Smooth muscle cell of the brain vasculature (primary cell): ENCODE data around the gene RASA3.
"Not testable (repeated sequence)": the region's sequence is repeated elsewhere in the genome, so short reads cannot be mapped to it uniquely, and the experiment has no call there.

Experiments used
- DNase-seq: peaks from one replicate; pipeline ENCODE4 v3.0.0-alpha.2; 2012; ENCODE audit warnings: low read depth, low spot score

The RASA3 gene

DNA sequence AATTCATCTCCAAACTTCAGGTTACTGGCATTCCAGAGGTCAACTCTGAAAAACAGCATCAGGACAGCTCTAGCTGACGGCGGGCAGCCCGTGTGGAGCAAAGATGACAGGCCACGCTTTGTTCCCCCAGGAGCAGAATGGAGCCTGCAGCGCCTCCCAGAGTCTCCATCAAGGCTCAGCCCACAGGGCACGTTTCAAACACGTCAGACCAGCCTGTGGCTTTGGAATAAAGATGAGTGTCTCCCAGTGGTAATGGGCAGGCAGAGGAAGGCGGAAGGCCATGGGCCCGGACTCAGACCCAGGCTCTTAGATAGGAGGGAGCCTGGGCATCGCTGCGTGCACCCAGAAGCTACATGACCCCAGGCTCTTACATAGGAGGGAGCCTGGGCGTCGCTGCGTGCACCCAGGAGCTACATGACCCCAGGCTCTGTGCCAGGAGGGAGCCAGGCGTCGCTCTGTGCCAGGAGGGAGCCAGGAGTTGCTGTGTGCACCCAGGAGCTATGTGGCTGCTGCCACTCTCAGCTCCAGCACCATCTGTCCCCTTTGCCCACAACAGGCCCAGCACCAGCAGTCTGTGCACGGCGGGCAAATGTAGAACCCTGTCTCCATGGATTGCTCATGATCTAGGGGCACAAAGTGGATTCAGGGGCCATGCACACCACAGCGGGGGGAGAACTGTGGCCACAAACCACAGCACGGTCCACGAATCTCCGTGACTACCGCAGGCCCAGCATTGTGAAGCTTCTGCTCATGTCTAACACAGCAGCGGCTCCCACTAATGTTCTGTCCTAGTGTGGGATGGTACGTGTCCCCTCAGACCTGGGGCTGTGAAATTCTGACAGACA is 110.7 kb downstream of the RASA3 start:
- no peak for DNase-seq

DNA sequence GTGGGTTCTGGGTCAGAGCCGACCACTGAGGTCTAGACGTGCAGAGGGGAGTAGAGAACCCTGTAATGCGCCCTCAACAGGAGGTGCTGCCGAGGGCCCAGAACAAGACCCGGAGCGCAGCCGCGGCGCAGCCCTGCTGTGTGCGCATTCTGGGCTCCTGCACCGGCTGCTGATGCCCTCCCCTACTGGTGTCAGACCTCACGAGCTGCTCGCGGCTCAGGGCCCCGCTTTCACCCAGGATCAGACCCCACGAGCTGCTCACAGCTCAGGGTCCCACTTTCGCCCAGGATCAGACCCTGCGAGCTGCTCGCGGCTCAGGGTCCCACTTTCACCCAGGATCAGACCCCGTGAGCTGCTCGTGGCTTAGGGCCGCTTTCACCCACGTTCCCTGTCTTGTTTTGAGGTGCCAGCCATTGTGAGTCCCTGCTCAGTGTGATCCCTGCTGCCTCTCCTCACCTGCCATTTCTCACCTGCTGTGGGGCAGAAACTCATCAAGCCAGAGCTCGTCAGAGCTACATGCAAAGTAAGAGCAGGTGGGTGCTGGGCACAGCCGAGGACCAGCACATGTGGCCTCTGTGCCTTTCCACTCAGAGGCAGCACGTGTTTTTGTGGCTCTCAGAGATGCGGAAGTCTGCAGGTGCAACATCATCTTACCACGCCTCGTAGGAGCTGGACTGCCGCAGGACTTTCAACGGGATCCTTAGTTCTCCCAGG is 111.5 kb downstream of the RASA3 start:
- no peak for DNase-seq

DNA sequence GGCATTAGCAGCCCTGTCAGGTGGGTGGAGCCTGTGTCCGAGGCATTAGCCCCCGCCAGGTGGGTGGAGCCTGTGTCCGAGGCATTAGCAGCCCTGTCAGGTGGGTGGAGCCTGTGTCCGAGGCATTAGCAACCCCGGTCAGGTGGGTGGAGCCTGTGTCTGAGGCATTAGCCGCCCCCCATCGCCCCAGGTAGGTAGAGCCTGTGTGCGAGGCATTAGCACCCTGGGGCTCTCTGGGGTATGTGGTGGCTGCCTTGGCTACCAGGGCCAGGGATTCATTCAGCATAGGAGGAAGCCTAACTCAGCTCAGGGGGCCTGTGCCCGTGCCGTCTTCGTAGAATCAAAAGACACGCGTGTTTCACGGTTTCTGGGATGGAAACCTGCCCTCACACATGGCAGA is 112.3 kb downstream of the RASA3 start:
- DNase-seq: not testable (repeated sequence)

DNA sequence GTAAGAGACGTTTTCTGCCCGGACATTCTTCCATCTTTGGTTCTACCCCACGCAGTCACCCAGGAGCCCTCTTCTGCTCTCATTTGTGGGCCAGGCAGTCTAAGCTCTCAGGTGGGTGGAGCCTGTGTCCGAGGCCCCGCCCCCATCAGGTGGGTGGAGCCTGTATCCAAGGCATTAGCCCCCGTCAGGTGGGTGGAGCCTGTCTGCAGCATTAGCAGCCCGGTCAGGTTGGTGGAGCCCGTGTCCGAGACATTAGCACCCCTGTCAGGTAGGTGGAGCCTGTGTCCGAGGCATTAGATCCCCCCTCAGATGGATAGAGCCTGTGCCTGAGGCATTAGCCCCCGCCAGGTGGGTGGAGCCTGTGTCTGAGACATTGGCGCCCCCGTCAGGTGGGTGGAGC is 113.1 kb downstream of the RASA3 start:
- DNase-seq: no peak

DNA sequence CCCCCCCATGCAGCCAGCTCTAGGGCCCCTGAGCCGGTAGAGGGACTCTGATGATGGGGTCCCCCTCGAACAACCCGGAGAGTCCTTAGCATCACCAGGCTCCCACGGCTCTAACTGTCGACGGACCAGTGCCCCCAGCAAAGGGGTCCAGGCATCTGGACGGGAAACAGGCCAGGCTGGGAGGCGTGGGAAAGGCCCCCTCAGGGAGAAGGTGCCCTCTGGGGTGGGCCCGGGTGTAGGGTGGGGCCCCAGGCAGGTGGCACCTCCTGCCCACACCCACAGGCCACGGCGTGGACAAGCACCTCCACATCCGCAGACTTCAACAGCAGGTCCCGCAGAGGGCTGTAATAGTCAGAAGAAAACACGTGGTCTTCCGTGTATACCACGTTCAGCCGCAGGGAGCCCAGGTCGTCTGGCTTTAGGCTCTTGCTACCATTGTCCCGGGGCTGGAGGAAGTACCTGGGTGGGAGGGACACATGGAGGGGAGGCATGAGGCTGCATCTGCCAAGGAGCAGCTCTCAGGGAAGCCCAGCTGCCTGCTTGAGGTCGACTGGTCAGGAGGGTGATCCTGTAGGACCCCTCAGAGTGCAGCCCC is 113.9 kb downstream of the RASA3 start:
- DNase-seq: no peak

DNA sequence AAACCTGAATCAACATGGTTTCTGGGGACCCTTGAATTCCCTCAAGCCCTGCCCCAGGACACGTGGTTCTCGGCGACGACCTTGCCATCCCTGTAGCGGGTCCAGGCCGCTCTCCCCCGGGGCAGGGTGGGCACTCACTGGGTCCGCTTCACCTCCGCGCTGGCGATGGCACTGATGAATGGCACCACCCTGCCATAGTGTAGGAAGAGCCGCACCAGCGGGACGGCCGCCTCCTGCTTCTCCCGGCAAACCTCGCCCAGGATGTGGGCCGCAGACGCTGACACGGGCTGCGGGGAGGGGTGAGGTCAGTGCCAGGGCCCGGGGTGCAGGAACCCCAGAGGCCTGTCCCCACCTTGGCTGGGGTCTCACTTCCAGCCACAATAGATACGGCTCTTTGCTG is 114.5 kb downstream of the RASA3 start:
- no peak for DNase-seq

DNA sequence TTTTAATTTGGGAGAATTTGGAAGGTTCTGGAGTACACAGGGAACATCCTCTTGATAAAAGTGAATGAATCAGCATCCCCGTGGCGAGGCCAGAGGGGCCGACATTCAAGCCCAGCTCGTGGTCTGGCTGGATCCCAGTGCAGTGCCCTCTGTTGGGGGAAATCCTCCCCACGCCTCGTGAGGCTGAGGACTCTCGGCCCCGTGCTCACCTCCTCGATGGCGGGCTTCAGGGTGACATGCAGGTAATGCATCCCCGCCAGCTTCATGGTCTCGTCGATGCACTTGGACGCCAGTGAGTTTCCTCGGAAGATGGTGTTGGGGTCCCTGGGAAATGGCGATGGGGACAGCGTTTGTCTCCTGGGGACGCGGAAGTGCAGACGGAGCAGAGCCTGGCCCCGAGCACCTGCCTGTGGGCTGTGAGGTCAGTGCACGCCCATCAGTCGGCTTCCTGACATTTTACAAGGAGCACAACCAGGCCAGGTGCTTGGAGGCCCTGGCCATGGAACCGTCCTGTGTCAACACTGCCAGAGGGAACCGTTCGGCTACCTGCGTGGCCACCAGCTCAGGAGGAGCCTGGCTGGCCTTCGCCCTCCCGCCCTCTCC is 115.3 kb downstream of the RASA3 start:
- no peak for DNase-seq

DNA sequence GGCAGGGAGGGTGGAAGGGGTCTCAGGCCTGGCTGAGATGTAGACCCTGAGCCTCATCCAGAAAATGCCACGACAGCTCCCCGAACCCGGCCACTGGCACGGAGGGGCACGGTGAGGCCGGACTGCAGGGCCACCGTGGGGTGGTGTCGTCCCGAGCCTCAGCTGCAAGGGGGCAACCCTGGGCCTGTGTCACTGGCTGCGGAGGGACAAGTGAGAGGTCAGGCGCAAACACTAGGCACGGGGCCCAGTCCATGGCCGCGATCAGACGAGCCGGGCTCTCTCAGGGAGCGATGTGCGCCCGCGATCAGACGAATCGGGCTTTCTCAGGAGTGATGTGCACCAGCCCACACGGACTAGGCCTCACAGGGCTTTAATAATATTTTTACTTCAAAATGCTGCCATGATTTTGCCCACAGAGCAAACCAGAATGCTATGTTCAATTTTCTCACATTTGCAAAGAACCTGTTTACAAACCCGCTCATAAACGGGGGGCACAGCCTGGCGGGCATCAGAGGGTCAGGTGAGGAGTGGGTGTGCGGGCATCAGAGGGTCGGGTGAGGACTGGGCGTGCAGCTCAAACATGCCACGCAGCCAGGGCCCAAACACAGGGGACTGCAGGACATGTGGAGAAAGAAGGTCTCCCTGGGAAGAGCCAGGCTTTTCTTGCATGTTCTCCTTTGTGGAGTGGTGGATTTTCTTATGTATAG is 115.9 kb downstream of the RASA3 start:
- no peak for DNase-seq

DNA sequence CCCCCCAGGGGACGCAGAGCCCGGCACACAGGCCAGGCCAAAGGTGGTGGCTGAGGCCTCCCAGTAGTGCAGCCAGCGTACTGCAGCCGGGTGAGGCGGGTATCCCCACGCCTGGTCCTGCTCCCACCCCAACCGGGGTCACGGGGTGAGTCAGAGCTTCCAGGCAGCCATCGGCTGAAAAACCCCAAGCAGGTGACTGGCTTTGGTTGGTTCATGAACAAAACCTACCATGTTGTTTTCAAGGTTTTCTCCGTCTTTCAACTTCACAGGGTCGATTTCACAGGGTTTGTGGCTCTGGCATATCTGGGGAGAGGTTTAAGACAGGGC is 116.5 kb downstream of the RASA3 start:
- DNase-seq: no peak

DNA sequence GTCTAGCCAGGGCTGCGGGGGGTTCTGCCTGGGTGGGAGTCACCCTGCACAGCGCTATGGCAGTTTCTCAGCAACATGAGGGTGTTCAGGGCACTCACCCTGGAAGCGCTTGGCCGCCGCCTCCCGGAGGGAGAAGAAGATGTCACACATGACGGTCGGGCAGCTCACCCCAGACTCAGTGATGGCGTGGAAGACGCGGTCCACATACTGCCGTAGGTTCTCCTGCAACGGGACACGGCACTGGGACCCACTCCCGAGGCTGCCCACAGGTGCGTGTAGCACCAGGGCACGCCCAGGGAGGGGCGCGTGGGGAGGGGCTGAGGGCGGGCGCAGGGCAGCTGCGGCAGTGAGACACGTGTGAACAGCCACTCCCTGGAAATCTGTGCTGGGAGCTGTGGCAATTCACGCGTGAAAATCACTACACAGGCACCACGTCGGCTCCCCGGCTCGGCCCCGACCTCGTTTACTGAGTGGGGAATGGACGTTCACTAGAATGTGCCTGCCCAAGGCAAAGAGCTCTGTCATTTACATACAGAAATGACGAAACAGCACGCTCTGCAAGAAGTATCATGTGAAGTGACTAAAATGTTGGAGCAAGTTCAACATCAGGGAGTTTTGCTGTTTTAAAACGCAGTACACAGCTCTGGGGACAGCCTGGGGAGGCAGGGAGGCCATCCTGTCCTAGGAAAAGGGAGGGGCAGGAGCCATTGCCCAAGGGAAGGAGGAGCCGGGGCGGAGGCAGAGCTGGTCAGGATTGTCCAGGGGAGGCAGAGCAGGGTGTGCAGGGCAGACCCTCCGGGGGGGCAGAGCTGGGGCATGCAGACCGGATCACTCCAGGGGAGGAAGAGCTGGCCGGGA is 117.1 kb downstream of the RASA3 start:
- no peak for DNase-seq

DNA sequence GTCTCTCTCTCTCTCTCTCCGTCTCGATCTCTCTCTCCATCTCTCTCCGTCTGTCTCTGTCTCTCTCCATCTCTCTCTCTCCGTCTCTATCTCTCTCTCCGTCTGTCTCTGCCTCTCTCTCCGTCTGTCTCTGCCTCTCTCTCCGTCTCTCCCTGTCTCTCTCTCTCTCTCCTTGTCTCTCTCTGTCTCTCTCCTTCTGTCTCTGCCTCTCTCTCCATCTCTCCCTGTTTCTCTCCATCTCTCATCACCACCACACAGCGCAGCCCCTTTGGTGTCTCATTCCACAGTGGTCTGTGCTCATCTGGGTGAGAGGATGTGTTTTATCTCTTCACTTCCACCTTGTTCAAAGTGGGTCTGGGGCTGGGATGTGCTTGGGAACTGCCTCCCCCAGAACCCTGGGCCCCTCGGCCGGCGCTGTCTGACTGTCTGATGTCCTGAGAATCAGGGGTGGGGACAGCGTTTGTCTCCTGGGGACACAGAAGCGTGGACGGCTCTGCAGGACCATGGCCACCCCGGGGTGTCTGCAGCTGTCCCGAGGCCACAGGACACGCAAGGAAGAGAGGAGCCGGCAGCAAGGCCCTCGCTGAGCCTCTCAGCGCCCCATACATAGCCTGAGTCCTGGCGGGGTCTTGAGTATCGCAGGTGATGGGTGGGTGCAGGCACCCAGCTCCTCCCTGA is 118.3 kb downstream of the RASA3 start:
- DNase-seq: no peak

DNA sequence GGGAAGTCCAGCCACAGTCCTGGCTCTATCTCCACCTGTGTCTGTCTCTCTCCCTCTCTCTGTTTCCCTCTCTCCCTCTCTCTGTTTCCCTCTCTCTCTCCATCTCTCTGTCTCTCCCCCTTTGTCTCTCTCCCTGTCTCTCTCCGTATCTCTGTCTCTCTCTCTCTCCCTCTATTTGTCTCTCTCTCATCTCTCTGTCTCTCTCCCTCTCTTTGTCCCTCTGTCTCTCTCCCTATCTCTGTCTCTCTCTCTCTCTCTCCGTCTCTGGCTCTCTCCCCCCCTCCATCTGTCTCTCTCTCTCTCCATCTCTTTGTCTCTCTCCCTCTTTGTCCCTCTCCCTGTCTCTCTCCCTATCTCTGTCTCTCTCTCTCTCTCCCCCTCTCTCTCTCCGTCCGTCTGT is 119.1 kb downstream of the RASA3 start:
- no peak for DNase-seq

DNA sequence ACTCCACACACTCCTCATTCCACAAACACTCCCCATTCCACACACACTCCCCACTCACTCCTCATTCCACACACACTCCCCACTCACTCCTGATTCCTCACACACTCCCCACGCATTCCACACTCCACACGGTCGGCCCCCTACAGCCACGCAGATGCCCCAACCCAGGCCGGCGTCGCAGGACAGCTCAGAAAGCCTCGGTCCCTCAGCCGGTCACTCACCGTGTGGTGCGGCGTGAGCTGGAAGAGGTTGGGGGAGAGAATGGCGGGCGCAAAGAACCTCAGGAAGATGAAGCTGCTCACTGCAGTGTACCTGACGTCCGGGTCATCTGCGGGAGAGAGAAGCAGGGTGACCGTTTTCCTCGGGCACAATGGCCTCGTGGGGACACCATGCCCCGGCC is 119.5 kb downstream of the RASA3 start:
- no peak for DNase-seq

DNA sequence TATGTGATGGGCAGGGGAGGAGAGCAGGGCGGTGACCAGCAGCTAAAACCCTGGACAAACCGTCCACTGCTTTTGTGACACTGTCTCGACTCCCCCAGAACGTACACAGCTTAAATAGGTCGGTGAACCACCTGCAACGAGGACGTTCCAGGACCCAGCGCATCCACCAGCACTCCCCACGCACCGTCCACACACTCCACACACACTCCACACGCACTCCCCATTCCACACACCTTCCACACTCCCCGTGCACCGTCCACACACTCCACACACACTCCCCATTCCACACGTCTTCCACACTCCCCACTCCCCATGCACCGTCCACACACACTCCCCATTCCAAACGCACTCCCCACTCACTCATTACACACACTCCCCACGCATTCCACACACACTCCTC is 120.3 kb downstream of the RASA3 start:
- no peak for DNase-seq

DNA sequence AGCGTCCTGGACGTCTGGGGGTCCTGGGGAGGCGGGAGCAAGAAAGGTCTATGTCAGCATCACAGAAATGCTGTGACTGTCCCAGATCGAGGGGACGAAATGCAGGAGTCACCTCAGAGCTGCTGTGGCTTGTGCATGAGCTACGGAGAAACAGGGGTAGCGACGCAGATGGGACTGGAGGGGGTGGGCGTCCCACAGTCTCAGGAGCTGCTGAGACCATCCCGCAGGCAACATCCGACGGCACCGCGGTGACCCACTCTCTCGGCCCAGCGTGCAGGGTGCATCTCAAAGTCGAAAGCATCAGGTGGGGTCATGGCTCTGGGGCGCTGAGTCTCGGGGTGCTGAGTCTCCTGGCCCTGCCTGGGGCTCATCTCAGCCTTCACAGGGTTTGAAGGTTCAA is 121.2 kb downstream of the RASA3 start:
- no peak for DNase-seq

DNA sequence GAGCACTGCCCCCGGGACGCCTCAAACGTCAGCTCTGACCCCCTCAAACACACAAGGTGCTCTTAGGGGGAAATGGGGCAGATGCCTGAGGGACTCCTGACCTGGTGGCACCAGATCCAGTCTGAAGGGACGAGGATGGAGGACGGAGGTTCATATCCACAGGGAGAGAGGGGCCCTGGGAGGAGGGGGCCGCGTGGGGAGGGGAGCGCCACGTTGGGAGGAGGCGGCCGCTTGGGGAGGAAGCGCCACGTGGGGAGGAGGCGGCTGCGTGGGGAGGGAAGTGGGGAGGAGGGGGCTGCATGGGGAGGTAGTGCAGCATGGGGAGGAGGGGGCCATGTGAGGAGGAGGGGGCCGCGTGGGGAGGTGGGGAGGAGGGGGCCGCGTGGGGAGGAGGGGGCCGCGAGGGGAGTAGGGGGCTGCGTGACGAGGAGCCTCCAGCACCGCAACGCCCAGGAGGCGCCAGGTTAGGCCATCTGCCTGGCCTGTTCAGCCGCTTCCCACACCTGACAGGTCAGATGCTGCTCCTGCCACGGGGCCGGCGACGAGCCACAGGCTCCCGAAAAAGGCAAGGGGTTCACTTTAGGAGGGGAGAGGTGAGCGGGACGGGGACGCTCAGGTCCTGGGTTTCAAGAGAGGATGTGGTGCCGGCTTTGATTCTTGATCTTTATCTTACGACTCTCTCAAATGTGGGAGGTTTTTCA is 121.9 kb downstream of the RASA3 start:
- DNase-seq: no peak

DNA sequence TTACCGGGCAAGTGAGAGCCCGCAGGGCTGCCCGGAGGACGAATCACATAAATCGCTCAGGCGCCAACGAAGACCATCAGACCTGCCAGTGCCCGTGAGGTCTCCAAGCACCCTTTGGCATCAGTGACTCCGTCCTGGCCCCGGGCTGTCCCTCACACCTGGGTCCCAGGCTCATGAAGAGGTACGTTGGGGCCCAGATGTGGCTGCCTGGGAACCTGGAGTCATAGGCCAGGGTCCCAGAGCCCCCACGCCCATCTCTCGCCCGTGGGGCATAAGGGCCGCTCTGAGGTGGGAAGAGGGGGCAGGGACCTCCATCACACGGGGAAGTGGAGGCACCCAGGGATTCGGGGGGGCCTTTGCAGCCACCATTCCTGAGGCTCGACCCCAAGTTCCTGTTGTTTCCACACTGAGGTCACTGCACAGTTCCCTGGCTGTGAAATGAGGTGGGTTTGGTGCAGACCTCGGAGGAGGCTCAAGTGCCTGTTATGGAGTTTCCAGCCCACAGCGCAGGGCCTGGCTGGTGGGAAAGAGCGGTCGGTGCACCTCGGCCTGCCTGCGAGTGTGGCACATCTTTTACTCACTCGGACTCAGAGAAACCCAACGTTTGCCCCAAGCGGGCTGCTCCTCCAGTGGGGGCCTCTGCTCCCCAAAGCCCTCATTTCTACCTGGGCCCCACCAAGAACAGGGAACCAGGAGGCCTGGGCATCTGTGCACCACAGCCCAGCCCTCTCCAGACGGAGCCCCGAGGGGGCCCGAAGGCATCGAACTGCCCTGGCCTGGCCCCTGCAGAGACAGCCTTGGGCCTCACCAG is 122.6 kb downstream of the RASA3 start:
- DNase-seq: no peak

DNA sequence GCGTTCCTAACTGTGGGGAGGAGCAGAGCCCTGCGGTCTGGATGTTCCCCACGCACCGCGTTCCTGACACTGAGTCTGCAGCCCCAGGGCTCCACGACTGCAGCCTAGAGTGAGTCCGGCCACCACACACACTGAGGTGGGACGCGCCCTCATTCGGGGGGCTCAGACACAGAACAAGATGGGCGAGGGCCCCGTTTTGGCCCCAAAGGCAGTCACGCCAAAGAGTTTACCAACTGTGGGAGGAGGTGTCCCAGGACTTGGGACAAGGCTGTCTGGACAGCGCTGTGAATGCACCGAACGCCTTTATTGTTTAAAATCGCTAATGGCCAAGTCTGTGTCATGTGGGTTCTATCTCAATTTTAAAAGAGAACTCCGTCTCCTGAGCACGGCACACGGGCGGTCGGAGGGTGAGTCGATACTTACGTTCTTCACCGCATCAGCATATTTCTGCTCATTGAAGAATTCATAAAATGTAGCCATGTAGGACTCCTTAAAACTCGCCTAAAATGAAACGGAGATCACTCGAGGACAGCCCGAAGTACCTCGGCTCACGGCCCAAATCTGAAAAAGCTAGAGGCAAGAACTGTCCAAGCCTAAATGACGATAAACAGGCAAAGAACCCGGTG is 123.3 kb downstream of the RASA3 start:
- DNase-seq: no peak
